H1 (cell line): ENCODE data around the gene ARHGAP18. TPM values are rescaled to one million over a fixed set of nuclear protein-coding genes. Genes with fewer than 3 reads are reported as not detected.

ENCODE experiments used
- CTCF ChIA-PET: fragments of 300-600 bp; sonication (Branson Sonifier 250); formaldehyde crosslinking; loops from one replicate; lab custom pipeline; 2021; ENCODE audit not compliant: partially characterized antibody; lab: Charles Lee
- POLR2A ChIA-PET: fragments of 300-600 bp; sonication (Branson Sonifier 250); formaldehyde crosslinking; loops from one replicate; lab custom pipeline; 2021; ENCODE audit warnings: inconsistent platforms; ENCODE audit not compliant: partially characterized antibody; lab: Charles Lee
- DNase-seq, 2 experiments: peaks; one replicate each; pipeline versions ENCODE4 v3.0.0 to v3.0.0-alpha.2; 2010 to 2022; ENCODE audit warnings: low spot score in 2 of 2, low read depth in 1 of 2, mixed read lengths in 1 of 2
- FAIRE-seq: peaks from 2 replicates; lab custom pipeline; 2011; peaks lifted over from hg19 to GRCh38; lab: Jason Lieb, UNC
- H2AFZ ChIP-seq: 2 replicates; pipeline ENCODE4 v1.8.1; 2012; ENCODE audit warnings: low read length, inconsistent platforms
- H2AK5ac ChIP-seq: 2 replicates; pipeline ENCODE4 v1.6.1; 2013; ENCODE audit warnings: low read depth, low read length
- H2BK120ac ChIP-seq: replicated peaks from 2 replicates; pipeline ENCODE3; 2013; ENCODE audit warnings: low read depth, low read length, inconsistent platforms
- H2BK12ac ChIP-seq: 2 replicates; pipeline ENCODE4 v1.6.1; 2013; ENCODE audit warnings: low read depth, low read length
- H2BK15ac ChIP-seq: 2 replicates; pipeline ENCODE4 v1.6.1; 2013; ENCODE audit warnings: low read length
- H2BK20ac ChIP-seq: 2 replicates; pipeline ENCODE4 v1.6.1; 2013; ENCODE audit warnings: low read length
- H2BK5ac ChIP-seq: 2 replicates; pipeline ENCODE4 v1.6.1; 2013; ENCODE audit warnings: low read depth, low read length
- H3K14ac ChIP-seq: 2 replicates; pipeline ENCODE4 v1.6.1; 2013; ENCODE audit warnings: inconsistent platforms; ENCODE audit not compliant: insufficient read length
- H3K18ac ChIP-seq: 2 replicates; pipeline ENCODE4 v1.6.1; 2013; ENCODE audit warnings: low read length; ENCODE audit errors: extremely low read depth
- H3K23ac ChIP-seq: 2 replicates; pipeline ENCODE4 v1.6.1; 2013; ENCODE audit warnings: inconsistent platforms; ENCODE audit not compliant: insufficient read length
- H3K23me2 ChIP-seq: 2 replicates; pipeline ENCODE4 v1.6.1; 2013; ENCODE audit warnings: low read depth, low read length
- H3K27ac ChIP-seq: 2 replicates; pipeline ENCODE4 v1.6.1; 2011; ENCODE audit warnings: low read depth, low read length, inconsistent platforms
- H3K27me3 ChIP-seq, 4 experiments: replicated peaks in 1 of 4; 1 replicate in 1 of 4; 2 replicates in 3 of 4; pipeline versions ENCODE4 v1.6.1 to v1.8.1; 2011 to 2013; ENCODE audit warnings: low read length in 3 of 4, mild to moderate bottlenecking in 3 of 4, inconsistent platforms in 2 of 4, mixed read lengths in 2 of 4, moderate library complexity in 1 of 4; ENCODE audit not compliant: control insufficient read depth in 3 of 4, insufficient read depth in 3 of 4; ENCODE audit errors: extremely low read depth in 1 of 4
- H3K36me3 ChIP-seq, 4 experiments: 2 replicates each; pipeline versions ENCODE4 v1.6.1 to v1.8.1; 2011 to 2013; ENCODE audit warnings: mild to moderate bottlenecking in 4 of 4, low read length in 3 of 4, moderate library complexity in 2 of 4, control low read depth in 1 of 4, inconsistent platforms in 1 of 4; ENCODE audit not compliant: insufficient read depth in 4 of 4, control insufficient read depth in 2 of 4
- H3K4ac ChIP-seq: replicated peaks from 2 replicates; pipeline ENCODE3; 2013; ENCODE audit warnings: low read length, low read depth, mixed read lengths, inconsistent platforms; ENCODE audit not compliant: insufficient read length
- H3K4me1 ChIP-seq, 4 experiments: replicated peaks in 1 of 4; 1 replicate in 1 of 4; 2 replicates in 3 of 4; pipeline versions ENCODE4 v1.6.1 to v1.8.1; 2011 to 2013; ENCODE audit warnings: low read length in 3 of 4, inconsistent platforms in 2 of 4, mixed read lengths in 1 of 4; ENCODE audit not compliant: insufficient read depth in 4 of 4, control insufficient read depth in 3 of 4
- H3K4me2 ChIP-seq, 2 experiments: 2 replicates each; pipeline versions ENCODE4 v1.6.1 to v1.8.1; 2011 to 2013; ENCODE audit warnings: low read depth in 2 of 2, low read length in 2 of 2, control low read depth in 1 of 2, inconsistent platforms in 1 of 2, mild to moderate bottlenecking in 1 of 2; ENCODE audit not compliant: insufficient read depth in 1 of 2
- H3K4me3 ChIP-seq, 4 experiments: fragments of 200-600, 300-600 bp in 1 of 4; sonication (generic), shearing (Covaris generic), sonication (Bioruptor Twin) in 1 of 4; 2 replicates each; pipeline versions ENCODE4 v1.5.1 to v1.8.1; 2011 to 2016; ENCODE audit warnings: low read length in 4 of 4, low read depth in 3 of 4, control low read depth in 2 of 4, inconsistent platforms in 2 of 4, mild to moderate bottlenecking in 2 of 4, mixed read lengths in 1 of 4, moderate library complexity in 1 of 4; ENCODE audit not compliant: insufficient read depth in 2 of 4; ENCODE audit errors: extremely low read depth in 1 of 4
- H3K56ac ChIP-seq: replicated peaks from 2 replicates; pipeline ENCODE3; 2013; ENCODE audit warnings: low read depth, mild to moderate bottlenecking, mixed read lengths, low read length, inconsistent platforms; ENCODE audit not compliant: insufficient read length
- H3K79me1 ChIP-seq: 2 replicates; pipeline ENCODE4 v1.6.1; 2013; ENCODE audit warnings: low read depth, low read length, control low read depth
- H3K79me2 ChIP-seq, 2 experiments: 2 replicates each; pipeline versions ENCODE4 v1.6.1 to v1.8.1; 2012 to 2013; ENCODE audit warnings: low read length in 2 of 2, mild to moderate bottlenecking in 2 of 2, inconsistent platforms in 1 of 2; ENCODE audit not compliant: insufficient read depth in 2 of 2, control insufficient read depth in 1 of 2
- H3K9ac ChIP-seq, 4 experiments: replicated peaks in 1 of 4; 1 replicate in 1 of 4; 2 replicates in 3 of 4; pipeline versions ENCODE4 v1.6.1 to v1.8.1; 2011 to 2013; ENCODE audit warnings: low read depth in 3 of 4, low read length in 3 of 4, control low read depth in 2 of 4, mild to moderate bottlenecking in 2 of 4, moderate library complexity in 2 of 4, inconsistent platforms in 1 of 4; ENCODE audit errors: extremely low read depth in 1 of 4
- H3K9me3 ChIP-seq, 2 experiments: 2 replicates each; pipeline versions ENCODE4 v1.6.1 to v1.8.1; 2012 to 2013; ENCODE audit warnings: mild to moderate bottlenecking in 2 of 2, moderate library complexity in 2 of 2, control low read depth in 1 of 2, inconsistent platforms in 1 of 2, low read depth in 1 of 2, low read length in 1 of 2, mixed read lengths in 1 of 2; ENCODE audit not compliant: insufficient read depth in 2 of 2
- H4K20me1 ChIP-seq, 2 experiments: replicated peaks in 1 of 2; 2 replicates each; pipeline versions ENCODE3 to v1.8.1; 2011 to 2013; ENCODE audit warnings: inconsistent platforms in 2 of 2, low read length in 2 of 2, mild to moderate bottlenecking in 1 of 2; ENCODE audit not compliant: insufficient read depth in 2 of 2, control insufficient read depth in 1 of 2
- H4K5ac ChIP-seq: 2 replicates; pipeline ENCODE4 v1.6.1; 2013; ENCODE audit warnings: low read length, low read depth, mixed read lengths, inconsistent platforms; ENCODE audit not compliant: insufficient read length
- H4K8ac ChIP-seq: 2 replicates; pipeline ENCODE4 v1.8.0; 2013; ENCODE audit warnings: mild to moderate bottlenecking, moderate library complexity, low read length, inconsistent platforms; ENCODE audit not compliant: insufficient read depth; ENCODE audit errors: extremely low read depth
- H4K91ac ChIP-seq: replicated peaks from 2 replicates; pipeline ENCODE3; 2013; ENCODE audit warnings: low read length, mixed read lengths, inconsistent platforms; ENCODE audit not compliant: insufficient read length
- ATF2 ChIP-seq: IDR thresholded peaks from 2 replicates; pipeline ENCODE4 v1.6.1; 2012; ENCODE audit warnings: low read length, inconsistent platforms
- ATF3 ChIP-seq: IDR thresholded peaks from 2 replicates; pipeline ENCODE4 v1.6.1; 2011; ENCODE audit warnings: low read depth, mild to moderate bottlenecking, low read length; ENCODE audit not compliant: insufficient read depth
- BCL11A ChIP-seq, 2 experiments: IDR thresholded peaks; one replicate each; pipeline ENCODE4 v1.6.1; 2011; ENCODE audit warnings: low read depth in 2 of 2, low read length in 2 of 2, mild to moderate bottlenecking in 2 of 2
- CHD2 ChIP-seq: IDR thresholded peaks from 2 replicates; pipeline ENCODE4 v1.6.1; 2012; ENCODE audit warnings: low read length, improper control_type of control experiment
- CTBP2 ChIP-seq: IDR thresholded peaks from 2 replicates; pipeline ENCODE4 v1.7.0; 2011; ENCODE audit warnings: borderline replicate concordance, mild to moderate bottlenecking, moderate library complexity, mixed read lengths, low read length; ENCODE audit not compliant: insufficient read depth, insufficient read length
- EZH2 ChIP-seq: fragments of 200-600 bp; sonication (generic); IDR thresholded peaks from 2 replicates; pipeline ENCODE4 v1.7.1; 2012; ENCODE audit warnings: low read depth, mild to moderate bottlenecking, moderate library complexity, low read length, inconsistent platforms; ENCODE audit not compliant: severe bottlenecking
- HDAC2 ChIP-seq, 2 experiments: fragments of 300-600 bp in 1 of 2; sonication (generic) in 1 of 2; IDR thresholded peaks; 2 replicates each; pipeline ENCODE4 v1.6.1; 2011 to 2012; ENCODE audit warnings: low read depth in 2 of 2, low read length in 2 of 2, mild to moderate bottlenecking in 2 of 2, moderate library complexity in 2 of 2, borderline replicate concordance in 1 of 2, inconsistent platforms in 1 of 2
- KDM1A ChIP-seq: fragments of 200-600, 300-600 bp; sonication (generic); IDR thresholded peaks from 2 replicates; pipeline ENCODE4 v1.7.1; 2016; ENCODE audit warnings: mild to moderate bottlenecking, low read length, borderline replicate concordance
- SAP30 ChIP-seq: fragments of 300-600 bp; sonication (generic); IDR thresholded peaks from 2 replicates; pipeline ENCODE4 v1.7.1; 2012; ENCODE audit warnings: low read length, moderate library complexity, mild to moderate bottlenecking, inconsistent platforms; ENCODE audit not compliant: insufficient read depth, insufficient replicate concordance
- SIN3A ChIP-seq, 2 experiments: IDR thresholded peaks in 1 of 2; conservative IDR thresholded peaks in 1 of 2; 2 replicates each; pipeline ENCODE4 v1.6.1; 2011 to 2012; ENCODE audit warnings: low read length in 2 of 2, improper control_type of control experiment in 1 of 2, low read depth in 1 of 2, mild to moderate bottlenecking in 1 of 2
- SUZ12 ChIP-seq: fragments of 200-600 bp; sonication (generic); IDR thresholded peaks from 2 replicates; pipeline ENCODE4 v1.6.1; 2012; ENCODE audit warnings: mild to moderate bottlenecking, inconsistent platforms, low read length, moderate library complexity, mixed read lengths
- TCF12 ChIP-seq: IDR thresholded peaks from 2 replicates; pipeline ENCODE4 v1.6.1; 2011; ENCODE audit warnings: low read depth, mild to moderate bottlenecking, low read length
- polyA plus RNA-seq, 7 experiments: library from polyadenylated mRNA; depleted of rRNA in 3 of 7; stranded (reverse) in 5 of 7; unstranded in 2 of 7; fragments of >200 nt in 5 of 7; fragments of 200-250 nt in 2 of 7; gene quantifications; 1 replicate in 5 of 7; 2 replicates in 1 of 7; 4 replicates in 1 of 7; pipeline versions ENCODE4 v1.2.1 to v1.2.3, GENCODE V29; 2011 to 2013; ENCODE audit warnings: missing spikeins in 2 of 7, mixed read lengths in 2 of 7
- total RNA-seq: library from RNA; stranded (reverse); fragmentation: NEBNext Ultra II Directional; extraction: Animal tissue kit (Norgen Biotek cat#: 25700); gene quantifications from 2 replicates; pipeline ENCODE4 v1.2.1, GENCODE V29; 2021

The ARHGAP18 gene
- total and polyA plus RNA-seq, 2 of the 8 experiments (the other 6 are each of a cell fraction or from before 2014, with no cell fraction given): 0.83 to 4.5 TPM

- H3K4ac ChIP-seq: no peak overlapping the region
- no peak overlapping the region for H2BK15ac ChIP-seq
- no peaks in the 10 kb centered on the region for H4K20me1 ChIP-seq
- no peak for FAIRE-seq
- H2AFZ ChIP-seq: no peak overlapping the region
- H3K18ac ChIP-seq: no peak overlapping the region
- H3K4me1 ChIP-seq: 0 out of 7 replicates have a peak, but pooled peaks cover 0 to 2% (median 0%) of the 10 kb centered on the region in 4 experiments
- no peaks in the 10 kb centered on the region for H3K9me3 ChIP-seq
- no peaks in the 10 kb centered on the region for H3K79me2 ChIP-seq
- no peak for DNase-seq
- no peak overlapping the region for H2BK20ac ChIP-seq
- H3K27ac ChIP-seq: no peak overlapping the region
- CTCF ChIA-PET: no interaction called here
- no peak overlapping the region for H2BK12ac ChIP-seq
- no peak overlapping the region for H4K8ac ChIP-seq
- POLR2A ChIA-PET: no interaction called here
- H2BK5ac ChIP-seq: no peak overlapping the region
- H3K23me2 ChIP-seq: no peaks in the 10 kb centered on the region; the same call in 1 of the 2 replicates
- no peak overlapping the region for H3K4me3 ChIP-seq
- H3K4me2 ChIP-seq: no peak overlapping the region
- no peak overlapping the region for H2AK5ac ChIP-seq
- no peak overlapping the region for H4K5ac ChIP-seq
- no peaks in the 10 kb centered on the region for H3K79me1 ChIP-seq
- H3K9ac ChIP-seq: no peak overlapping the region
- no peak overlapping the region for H3K14ac ChIP-seq
- H3K36me3 ChIP-seq: no peaks in the 10 kb centered on the region
- H3K56ac ChIP-seq: no peak overlapping the region
- no peak overlapping the region for H3K23ac ChIP-seq
- no peak overlapping the region for H4K91ac ChIP-seq
- no peak overlapping the region for H2BK120ac ChIP-seq
- H3K27me3 ChIP-seq: no peaks in the 10 kb centered on the region
- TF ChIP-seq SUZ12: no peak
- TF ChIP-seq BCL11A (IDR thresholded peaks at IDR 0.05; ENCODE audit: low read depth in 2 of 2, low read length in 2 of 2): no peak
- TF ChIP-seq CHD2: no peak
- no peak for TF ChIP-seq SIN3A (conservative IDR thresholded peaks at IDR 0.05 in 1 of 2, IDR thresholded peaks at IDR 0.05 in 1 of 2; ENCODE audit: low read depth in 1 of 2, low read length in 2 of 2)
- TF ChIP-seq SAP30: no peak
- no peak for TF ChIP-seq EZH2
- TF ChIP-seq TCF12: no peak
- TF ChIP-seq ATF3: no peak
- no peak for TF ChIP-seq HDAC2 (IDR thresholded peaks at IDR 0.05; ENCODE audit: borderline replicate concordance in 1 of 2, low read depth in 2 of 2, low read length in 2 of 2)
- TF ChIP-seq KDM1A: no peak
- no peak for TF ChIP-seq ATF2
- no peak for TF ChIP-seq CTBP2
Observed at GRCh38 chr6:129667621-129668020, 42.4 kb downstream of the ARHGAP18 start.
